BE2C (cell line): ENCODE measurements around the gene HLCS.

Experiments
- DNase-seq: peaks from one replicate; pipeline ENCODE4 v3.0.0-alpha.2; 2020
- H3K27me3 ChIP-seq: fragments of 250-450 bp; sonication (Bioruptor Pico); 2 replicates; pipeline ENCODE4 v1.5.1; 2020; ENCODE audit warnings: mild to moderate bottlenecking
- H3K36me3 ChIP-seq: fragments of 250-450 bp; sonication (Bioruptor Pico); 2 replicates; pipeline ENCODE4 v1.5.1; 2020; ENCODE audit warnings: mild to moderate bottlenecking
- H3K4me1 ChIP-seq: fragments of 250-450 bp; sonication (Bioruptor Pico); 2 replicates; pipeline ENCODE4 v1.5.1; 2020
- H3K4me3 ChIP-seq: 2 replicates; pipeline ENCODE4 v1.5.1; 2011; ENCODE audit warnings: low read depth, low read length
- H3K9me3 ChIP-seq: fragments of 250-450 bp; sonication (Bioruptor Pico); 2 replicates; pipeline ENCODE4 v1.5.1; 2020
- TF ChIP-seq, protein P1 (sequence below): IDR thresholded peaks from 2 replicates; pipeline ENCODE4 v1.5.1; 2012; ENCODE audit warnings: mild to moderate bottlenecking, low read depth, low read length

Gene HLCS

DNA sequence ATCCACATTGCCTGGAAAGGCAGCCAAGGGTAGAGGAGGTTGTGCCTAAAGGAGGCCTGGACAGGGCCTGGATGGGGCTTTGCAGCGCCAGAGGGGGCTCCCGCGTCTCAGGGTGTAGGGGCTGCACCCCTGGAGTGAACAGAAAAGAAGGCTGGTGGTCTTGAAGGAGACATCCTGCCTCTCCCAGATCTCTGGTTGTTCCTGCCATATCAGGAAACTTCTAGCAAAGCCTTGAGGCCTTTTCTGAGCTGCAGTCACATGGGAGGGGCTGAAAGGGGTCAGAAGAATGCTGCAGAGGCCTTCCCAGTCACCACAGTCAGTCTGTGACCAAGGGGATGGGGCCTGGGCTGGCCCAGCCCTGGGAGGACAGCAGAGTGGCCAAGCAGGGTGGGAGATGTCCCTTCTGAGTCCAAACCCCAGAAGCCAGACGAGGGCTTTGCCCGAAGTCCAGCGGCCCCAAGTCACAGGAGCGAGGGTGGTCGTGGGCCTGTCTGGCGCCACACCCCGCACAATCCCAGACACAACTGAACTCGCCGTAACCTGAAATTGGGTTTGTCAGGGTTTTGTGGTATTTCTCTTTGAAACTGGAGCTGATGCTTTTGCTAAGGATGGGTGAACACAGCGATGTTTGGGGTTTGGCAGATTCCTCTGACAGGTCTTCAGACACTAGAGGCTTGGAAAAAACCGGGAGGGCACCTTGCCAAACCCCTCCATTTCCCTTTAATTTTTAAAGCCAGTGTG, 237.9 kb downstream of the HLCS start:
- H3K4me3 ChIP-seq = no peak overlapping the region
- TF ChIP-seq, protein P1, sequence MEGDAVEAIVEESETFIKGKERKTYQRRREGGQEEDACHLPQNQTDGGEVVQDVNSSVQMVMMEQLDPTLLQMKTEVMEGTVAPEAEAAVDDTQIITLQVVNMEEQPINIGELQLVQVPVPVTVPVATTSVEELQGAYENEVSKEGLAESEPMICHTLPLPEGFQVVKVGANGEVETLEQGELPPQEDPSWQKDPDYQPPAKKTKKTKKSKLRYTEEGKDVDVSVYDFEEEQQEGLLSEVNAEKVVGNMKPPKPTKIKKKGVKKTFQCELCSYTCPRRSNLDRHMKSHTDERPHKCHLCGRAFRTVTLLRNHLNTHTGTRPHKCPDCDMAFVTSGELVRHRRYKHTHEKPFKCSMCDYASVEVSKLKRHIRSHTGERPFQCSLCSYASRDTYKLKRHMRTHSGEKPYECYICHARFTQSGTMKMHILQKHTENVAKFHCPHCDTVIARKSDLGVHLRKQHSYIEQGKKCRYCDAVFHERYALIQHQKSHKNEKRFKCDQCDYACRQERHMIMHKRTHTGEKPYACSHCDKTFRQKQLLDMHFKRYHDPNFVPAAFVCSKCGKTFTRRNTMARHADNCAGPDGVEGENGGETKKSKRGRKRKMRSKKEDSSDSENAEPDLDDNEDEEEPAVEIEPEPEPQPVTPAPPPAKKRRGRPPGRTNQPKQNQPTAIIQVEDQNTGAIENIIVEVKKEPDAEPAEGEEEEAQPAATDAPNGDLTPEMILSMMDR = no peak
- peaks cover 59% of the 10 kb centered on the region for H3K27me3 ChIP-seq
- H3K4me1 ChIP-seq = no peaks in the 10 kb centered on the region
- no peaks in the 10 kb centered on the region for H3K36me3 ChIP-seq
- no peak for DNase-seq
- no peaks in the 10 kb centered on the region for H3K9me3 ChIP-seq

DNA sequence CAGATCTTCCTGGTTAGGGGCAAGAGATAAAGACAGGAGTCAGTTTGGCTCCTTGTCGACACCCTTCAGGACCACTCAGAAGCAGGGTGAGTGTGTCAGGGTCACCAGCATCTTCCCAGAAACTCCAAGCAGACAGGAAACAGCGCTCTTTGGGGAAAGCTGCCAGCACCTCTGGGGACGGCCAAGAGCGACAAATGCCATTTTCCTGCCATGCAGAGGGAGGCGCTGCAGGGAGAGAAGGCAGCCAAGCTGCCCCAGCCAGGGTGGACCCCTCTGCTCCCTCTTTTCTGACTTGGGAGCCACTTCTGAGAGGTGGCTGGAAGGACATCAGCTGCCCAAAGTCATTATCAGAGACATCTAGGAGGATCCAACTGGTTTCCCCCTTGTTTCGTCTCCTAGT, 238.6 kb downstream of the HLCS start:
- TF ChIP-seq, protein P1 = 0 out of 2 replicates have a peak, but pooled peaks have one; percentile 16
- Histone ChIP-seq H3K9me3 (no peaks in the 10 kb centered on the region), H3K36me3 (no peaks in the 10 kb centered on the region)

DNA sequence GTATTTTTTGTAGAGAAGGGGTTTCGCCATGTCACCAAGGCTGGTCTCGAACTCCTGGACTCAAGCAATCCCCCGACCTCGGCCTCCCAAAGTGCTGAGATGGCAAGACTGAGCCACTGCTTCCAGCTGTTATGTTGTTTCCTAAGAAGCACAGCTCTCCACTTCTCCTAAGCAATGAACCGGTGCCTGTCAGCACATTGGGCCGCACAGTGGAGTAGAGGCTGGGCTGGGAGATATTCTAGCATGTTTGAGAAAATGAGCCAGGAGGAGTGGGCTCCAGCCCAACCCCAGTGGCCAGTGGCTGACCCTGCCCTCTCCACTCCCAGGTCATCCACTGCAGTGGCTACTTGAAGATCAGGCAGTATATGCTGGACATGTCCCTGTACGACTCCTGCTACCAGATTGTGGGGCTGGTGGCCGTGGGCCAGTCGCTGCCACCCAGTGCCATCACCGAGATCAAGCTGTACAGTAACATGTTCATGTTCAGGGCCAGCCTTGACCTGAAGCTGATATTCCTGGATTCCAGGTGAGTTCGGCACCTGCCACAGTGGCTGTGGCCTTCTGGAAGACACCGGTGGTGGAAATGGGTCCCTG, 240.6 kb downstream of the HLCS start:
- Histone ChIP-seq H3K4me3 (no peak overlapping the region), H3K9me3 (no peaks in the 10 kb centered on the region), H3K27me3 (peaks cover 63% of the 10 kb centered on the region), H3K36me3 (no peaks in the 10 kb centered on the region), H3K4me1 (no peaks in the 10 kb centered on the region)
- DNase-seq = no peak
- TF ChIP-seq, protein P1 = no peak

More for the DNA sequence above, 238.6 kb downstream of the HLCS start:
- peaks cover 64% of the 10 kb centered on the region for H3K27me3 ChIP-seq
- no peak for DNase-seq
- no peak overlapping the region for H3K4me3 ChIP-seq
- H3K4me1 ChIP-seq = no peaks in the 10 kb centered on the region

DNA sequence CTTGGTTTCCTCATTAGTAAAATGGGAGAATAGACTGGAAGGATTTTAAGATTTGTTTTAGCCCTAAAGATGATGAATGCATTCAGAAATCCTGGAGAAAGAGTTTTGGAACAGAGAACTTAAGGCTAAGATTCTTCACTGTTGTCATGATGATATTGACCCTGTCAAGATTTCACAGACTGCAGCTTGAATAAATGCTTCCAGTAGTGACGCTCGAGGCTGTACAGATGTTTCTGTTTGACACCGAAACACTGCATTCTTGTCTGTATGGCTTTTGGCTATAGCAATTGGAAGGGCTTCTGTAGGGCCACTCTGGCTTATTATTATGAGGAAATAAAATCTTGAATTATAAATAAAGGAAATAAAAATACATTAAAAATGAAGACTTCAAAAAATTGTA, 241.8 kb downstream of the HLCS start:
- TF ChIP-seq, protein P1 = no peak

DNA sequence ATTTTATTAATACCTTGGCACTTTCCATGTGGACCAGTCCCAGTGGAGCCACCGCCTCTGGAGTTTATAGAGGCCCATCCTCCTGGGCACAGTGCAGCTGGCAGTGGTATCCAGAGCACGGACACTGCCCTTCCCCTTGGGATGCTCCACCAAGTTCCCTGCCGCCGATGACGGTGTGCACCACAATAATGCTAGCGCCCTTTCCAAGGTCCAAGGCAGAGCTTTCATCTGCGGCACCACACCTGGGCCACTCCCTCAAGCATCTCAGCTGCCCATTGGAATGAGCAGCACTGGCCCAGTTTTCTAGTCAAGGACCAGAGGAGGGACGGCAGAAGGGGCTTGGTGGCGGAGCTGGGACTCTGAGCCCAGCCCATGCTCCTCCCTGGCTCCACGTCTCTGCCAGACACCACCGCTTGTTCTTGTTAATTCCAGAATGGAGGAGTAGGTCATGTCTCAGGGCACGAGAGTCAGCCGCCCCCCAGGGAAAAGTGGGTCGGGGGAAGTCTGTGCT, 243.0 kb downstream of the HLCS start:
- no peaks in the 10 kb centered on the region for H3K36me3 ChIP-seq
- peaks cover 57% of the 10 kb centered on the region for H3K27me3 ChIP-seq
- H3K9me3 ChIP-seq = no peaks in the 10 kb centered on the region
- TF ChIP-seq, protein P1 = no peak
- H3K4me3 ChIP-seq = no peak overlapping the region
- H3K4me1 ChIP-seq = no peaks in the 10 kb centered on the region
- DNase-seq = no peak

More for the DNA sequence above, 241.8 kb downstream of the HLCS start:
- H3K4me1 ChIP-seq = no peaks in the 10 kb centered on the region
- H3K36me3 ChIP-seq = no peaks in the 10 kb centered on the region
- no peak overlapping the region for H3K4me3 ChIP-seq
- H3K9me3 ChIP-seq = no peaks in the 10 kb centered on the region
- peaks cover 57% of the 10 kb centered on the region for H3K27me3 ChIP-seq
- DNase-seq = no peak
